Neural cell (in vitro differentiated cells): ENCODE measurements around the gene UMOD. TPM values are rescaled to one million over a fixed set of nuclear protein-coding genes. Genes with fewer than 3 reads are reported as not detected.

Experiments used
- H2AFZ ChIP-seq: fragments of 200-600, 300-800 bp; sonication (generic), shearing (Covaris generic); 2 replicates; pipeline ENCODE4 v1.6.0; 2014; ENCODE audit warnings: low read depth, mild to moderate bottlenecking, antibody characterized with exemption, low read length, moderate library complexity
- H3F3A ChIP-seq: fragments of 200-600 bp; shearing (Covaris generic); 2 replicates; pipeline ENCODE4 v1.6.1; 2016; ENCODE audit warnings: mild to moderate bottlenecking, moderate library complexity, mixed read lengths, antibody characterized with exemption, low read length; ENCODE audit not compliant: insufficient read depth, poor library complexity, severe bottlenecking
- H3K27ac ChIP-seq: fragments of 200-600, 300-800 bp; sonication (generic), shearing (Covaris generic); 2 replicates; pipeline ENCODE4 v1.5.1; 2014; ENCODE audit warnings: mild to moderate bottlenecking, low read length, moderate library complexity
- H3K27me3 ChIP-seq: fragments of 300-800, 200-600 bp; sonication (generic), shearing (Covaris generic); 2 replicates; pipeline ENCODE4 v1.6.0; 2014; ENCODE audit warnings: mild to moderate bottlenecking, low read depth, low read length, moderate library complexity; ENCODE audit not compliant: insufficient read depth
- H3K36me3 ChIP-seq: fragments of 300-800, 200-600 bp; sonication (generic), shearing (Covaris generic); 2 replicates; pipeline ENCODE4 v1.5.1; 2014; ENCODE audit warnings: mild to moderate bottlenecking, antibody characterized with exemption, low read length, moderate library complexity; ENCODE audit not compliant: insufficient read depth
- H3K4me2 ChIP-seq: fragments of 300-800, 200-600 bp; sonication (generic), shearing (Covaris generic); 2 replicates; pipeline ENCODE4 v1.6.0; 2014; ENCODE audit warnings: mild to moderate bottlenecking, low read length
- H3K4me3 ChIP-seq: fragments of 300-800, 200-600 bp; sonication (generic), shearing (Covaris generic); 2 replicates; pipeline ENCODE4 v1.5.1; 2014; ENCODE audit warnings: mild to moderate bottlenecking, low read length, moderate library complexity
- H3K79me2 ChIP-seq: fragments of 200-600 bp; shearing (Covaris generic); replicated peaks from 2 replicates; pipeline ENCODE4 v1.6.0; 2014; ENCODE audit warnings: mild to moderate bottlenecking, low read length, moderate library complexity; ENCODE audit not compliant: insufficient read depth
- H3K9ac ChIP-seq: fragments of 300-800, 200-600 bp; sonication (generic), shearing (Covaris generic); 2 replicates; pipeline ENCODE4 v1.6.1; 2016; ENCODE audit warnings: mild to moderate bottlenecking, low read length, mixed read lengths
- H3K9me2 ChIP-seq: fragments of 200-600 bp; shearing (Covaris generic); 2 replicates; pipeline ENCODE4 v1.6.1; 2016; ENCODE audit warnings: mild to moderate bottlenecking, low read length, mixed read lengths; ENCODE audit not compliant: insufficient read depth
- H3K9me3 ChIP-seq: fragments of 200-600, 300-800 bp; sonication (generic), shearing (Covaris generic); 2 replicates; pipeline ENCODE4 v1.6.1; 2016; ENCODE audit warnings: mild to moderate bottlenecking, mixed run types, low read length, moderate library complexity, mixed read lengths
- H4K20me1 ChIP-seq: fragments of 200-600 bp; shearing (Covaris generic); 2 replicates; pipeline ENCODE4 v1.6.1; 2016; ENCODE audit warnings: mild to moderate bottlenecking, mixed run types; ENCODE audit not compliant: insufficient read depth
- CTCF ChIP-seq: fragments of 450-650 bp; IDR thresholded peaks from 2 replicates; pipeline ENCODE4 v1.5.1; 2014; ENCODE audit warnings: antibody characterized with exemption, mild to moderate bottlenecking, moderate library complexity; ENCODE audit not compliant: poor library complexity, severe bottlenecking
- EP300 ChIP-seq: fragments of 450-650 bp; conservative IDR thresholded peaks from 2 replicates; pipeline ENCODE4 v1.6.1; 2014; ENCODE audit warnings: antibody characterized with exemption, mild to moderate bottlenecking, moderate library complexity; ENCODE audit not compliant: poor library complexity, severe bottlenecking
- EZH2 ChIP-seq: fragments of 200-600, 300-800 bp; shearing (Covaris generic), sonication (generic); IDR thresholded peaks from 2 replicates; pipeline ENCODE4 v1.6.1; 2014; ENCODE audit warnings: antibody characterized with exemption, low read length, borderline replicate concordance, mild to moderate bottlenecking; ENCODE audit not compliant: insufficient read depth, poor library complexity, severe bottlenecking
- MXI1 ChIP-seq: fragments of 450-650 bp; conservative IDR thresholded peaks from 2 replicates; pipeline ENCODE4 v1.6.1; 2014; ENCODE audit warnings: antibody characterized with exemption, mild to moderate bottlenecking; ENCODE audit not compliant: poor library complexity, severe bottlenecking
- POLR2AphosphoS5 ChIP-seq: IDR thresholded peaks from 2 replicates; pipeline ENCODE4 v1.6.1; 2012
- RAD21 ChIP-seq: fragments of 450-650 bp; conservative IDR thresholded peaks from 2 replicates; pipeline ENCODE4 v1.6.1; 2014; ENCODE audit warnings: antibody characterized with exemption, mild to moderate bottlenecking, moderate library complexity
- REST ChIP-seq: IDR thresholded peaks from 2 replicates; pipeline ENCODE4 v1.6.1; 2012; ENCODE audit warnings: borderline replicate concordance
- SMC3 ChIP-seq: fragments of 450-650 bp; conservative IDR thresholded peaks from 2 replicates; pipeline ENCODE4 v1.6.1; 2014; ENCODE audit warnings: antibody characterized with exemption, mild to moderate bottlenecking, moderate library complexity; ENCODE audit not compliant: poor library complexity
- TAF1 ChIP-seq: IDR thresholded peaks from 2 replicates; pipeline ENCODE4 v1.6.1; 2012; ENCODE audit warnings: low read depth
- polyA plus RNA-seq: library from polyadenylated mRNA; depleted of rRNA; stranded (reverse); fragments of >200 nt; gene quantifications from 2 replicates; pipeline ENCODE4 v1.2.3, GENCODE V29; 2014

The UMOD gene
- polyA plus RNA-seq, 1 donor from 2014 or later: not detected

- H3K27me3 ChIP-seq: no peaks in the 10 kb centered on the region
- no peaks in the 10 kb centered on the region for H3K79me2 ChIP-seq
- H3K36me3 ChIP-seq: no peaks in the 10 kb centered on the region
- no peak overlapping the region for H3K27ac ChIP-seq
- no peak overlapping the region for H3K9ac ChIP-seq
- H3K9me3 ChIP-seq: no peaks in the 10 kb centered on the region
- H3K4me3 ChIP-seq: no peak overlapping the region
- H2AFZ ChIP-seq: no peak overlapping the region
- TF ChIP-seq CTCF (no peak), MXI1 (no peak), EZH2 (no peak), RAD21 (no peak), SMC3 (no peak), TAF1 (no peak), REST (no peak), EP300 (no peak), POLR2AphosphoS5 (no peak)
- H3K4me2 ChIP-seq: no peak overlapping the region
- H3K9me2 ChIP-seq: no peaks in the 10 kb centered on the region
- H3F3A ChIP-seq: no peaks in the 10 kb centered on the region
- no peaks in the 10 kb centered on the region for H4K20me1 ChIP-seq
Measured at GRCh38 chr16:20401066-20401465, 48.6 kb upstream of the UMOD start.

GRCh38 chr16:20399185-20399584 lies 46.7 kb upstream of the UMOD start:
- Histone ChIP-seq H3K4me2 (no peak overlapping the region), H3K9me2 (no peaks in the 10 kb centered on the region), H3K79me2 (no peaks in the 10 kb centered on the region), H3K9me3 (no peaks in the 10 kb centered on the region), H3K27me3 (no peaks in the 10 kb centered on the region), H3K36me3 (no peaks in the 10 kb centered on the region), H3K9ac (no peak overlapping the region), H4K20me1 (no peaks in the 10 kb centered on the region), H3F3A (no peaks in the 10 kb centered on the region), H3K4me3 (no peak overlapping the region), H2AFZ (no peak overlapping the region), H3K27ac (no peak overlapping the region)
- TF ChIP-seq REST: no peak
- no peak for TF ChIP-seq POLR2AphosphoS5
- TF ChIP-seq SMC3: no peak
- no peak for TF ChIP-seq TAF1
- no peak for TF ChIP-seq CTCF
- TF ChIP-seq EZH2: no peak
- no peak for TF ChIP-seq MXI1
- no peak for TF ChIP-seq EP300
- TF ChIP-seq RAD21: no peak
